ENCODE measurements around the gene JAK3.

JAK3 gene

DNA sequence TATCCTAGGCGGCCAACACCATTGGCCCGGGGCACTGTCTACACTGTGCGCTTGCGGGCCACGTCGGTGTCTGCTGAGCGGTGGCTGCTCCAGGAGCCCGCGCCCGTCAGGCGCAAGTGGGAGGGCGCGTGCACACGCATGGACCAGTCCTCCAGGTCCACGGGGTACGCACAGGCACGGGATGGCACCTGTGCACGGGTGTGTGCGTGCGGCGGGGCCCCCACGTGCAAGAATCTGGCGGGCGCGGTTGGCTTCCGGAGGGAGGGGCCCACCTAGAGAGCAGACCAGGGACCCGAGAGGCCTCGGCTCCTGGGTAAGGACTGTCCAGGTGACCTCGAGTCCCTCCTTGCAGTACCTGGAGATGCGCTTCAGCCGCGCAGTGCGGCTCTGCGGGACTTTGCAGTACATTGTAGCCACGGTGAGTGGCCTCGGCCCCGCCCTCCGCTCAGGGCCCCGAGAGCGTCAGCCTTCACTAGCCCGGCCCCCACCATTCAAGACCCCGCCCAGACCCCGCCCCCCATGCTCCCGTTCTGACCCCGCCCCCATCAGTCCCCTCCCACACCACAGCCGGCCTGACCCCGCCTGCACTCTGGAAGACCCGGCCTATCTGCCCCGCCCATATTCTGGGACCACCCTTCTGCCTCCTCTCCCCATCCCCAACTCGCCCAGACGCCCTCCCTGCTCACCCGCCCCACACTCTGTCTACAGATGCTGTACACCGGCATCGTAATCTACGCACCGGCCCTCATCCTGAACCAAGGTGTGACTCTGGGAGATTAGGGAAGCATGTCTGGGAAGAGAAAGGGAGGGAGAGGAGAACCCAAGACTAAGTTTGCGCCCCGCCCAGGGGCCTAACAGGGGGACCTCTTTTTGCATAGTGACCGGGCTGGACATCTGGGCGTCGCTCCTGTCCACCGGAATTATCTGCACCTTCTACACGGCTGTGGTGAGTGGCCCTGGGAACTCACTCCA, 26.3 kb upstream of the JAK3 start:
- Histone ChIP-seq H3K9ac (ENCODE audit: low read length) (no peak overlapping the region), H3K4me3 (ENCODE audit: low read depth, low read length) (peak overlapping the region; percentile 81), H3K36me3 (ENCODE audit: control insufficient read depth, insufficient read depth, low read length) (no peaks in the 10 kb centered on the region), H3K4me1 (ENCODE audit: control insufficient read depth, insufficient read depth, low read length) (peaks cover 7% of the 10 kb centered on the region), H3K9me3 (ENCODE audit: control insufficient read depth, insufficient read depth, low read depth, low read length) (no peaks in the 10 kb centered on the region), H3K27ac (ENCODE audit: low read depth, low read length) (no peak overlapping the region), H3K27me3 (ENCODE audit: control insufficient read depth, insufficient read depth, low read length) (peaks cover 38% of the 10 kb centered on the region)

DNA sequence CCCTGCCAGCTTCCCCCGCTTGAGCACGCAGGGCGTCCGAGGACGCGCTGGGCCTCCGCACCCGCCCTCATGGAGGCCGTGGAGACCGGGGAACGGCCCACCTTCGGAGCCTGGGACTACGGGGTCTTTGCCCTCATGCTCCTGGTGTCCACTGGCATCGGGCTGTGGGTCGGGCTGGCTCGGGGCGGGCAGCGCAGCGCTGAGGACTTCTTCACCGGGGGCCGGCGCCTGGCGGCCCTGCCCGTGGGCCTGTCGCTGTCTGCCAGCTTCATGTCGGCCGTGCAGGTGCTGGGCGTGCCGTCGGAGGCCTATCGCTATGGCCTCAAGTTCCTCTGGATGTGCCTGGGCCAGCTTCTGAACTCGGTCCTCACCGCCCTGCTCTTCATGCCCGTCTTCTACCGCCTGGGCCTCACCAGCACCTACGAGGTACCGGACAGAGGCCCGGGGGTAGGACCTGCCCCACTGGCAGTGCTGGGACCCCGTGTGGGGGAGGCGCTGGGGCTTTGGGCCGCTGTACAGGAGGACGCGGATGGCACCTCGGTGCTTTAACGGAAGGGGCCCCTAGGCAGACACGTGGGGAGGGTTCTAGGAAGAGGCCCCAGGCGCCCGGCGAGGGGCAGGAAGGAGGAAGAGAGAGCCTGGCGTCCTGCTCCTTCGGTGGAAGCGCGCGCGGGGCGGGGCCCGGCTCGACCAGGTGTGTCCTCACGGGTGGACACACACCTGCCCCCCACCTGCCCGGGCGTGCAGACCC, 24.6 kb upstream of the JAK3 start:
- H3K4me3 ChIP-seq (ENCODE audit: low read depth, low read length) = no peak overlapping the region
- H3K27me3 ChIP-seq (ENCODE audit: control insufficient read depth, insufficient read depth, low read length) = peaks cover 40% of the 10 kb centered on the region
- H3K9me3 ChIP-seq (ENCODE audit: control insufficient read depth, insufficient read depth, low read depth, low read length) = no peaks in the 10 kb centered on the region
- peaks cover 14% of the 10 kb centered on the region for H3K4me1 ChIP-seq (ENCODE audit: control insufficient read depth, insufficient read depth, low read length)
- no peak overlapping the region for H3K9ac ChIP-seq (ENCODE audit: low read length)
- H3K27ac ChIP-seq (ENCODE audit: low read depth, low read length) = no peak overlapping the region
- no peaks in the 10 kb centered on the region for H3K36me3 ChIP-seq (ENCODE audit: control insufficient read depth, insufficient read depth, low read length)

DNA sequence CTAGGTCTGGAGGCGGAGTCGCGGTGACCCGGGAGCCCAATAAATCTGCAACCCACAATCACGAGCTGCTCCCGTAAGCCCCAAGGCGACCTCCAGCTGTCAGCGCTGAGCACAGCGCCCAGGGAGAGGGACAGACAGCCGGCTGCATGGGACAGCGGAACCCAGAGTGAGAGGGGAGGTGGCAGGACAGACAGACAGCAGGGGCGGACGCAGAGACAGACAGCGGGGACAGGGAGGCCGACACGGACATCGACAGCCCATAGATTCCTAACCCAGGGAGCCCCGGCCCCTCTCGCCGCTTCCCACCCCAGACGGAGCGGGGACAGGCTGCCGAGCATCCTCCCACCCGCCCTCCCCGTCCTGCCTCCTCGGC, 24.1 kb upstream of the JAK3 start, which contains the start of gene SLC5A5:
Gene SLC5A5 (plus strand): TSS at position 68 of the 373 bp plus-strand sequence. CDS start 375 bp downstream, outside the sequence.
- Histone ChIP-seq H3K9me3 (ENCODE audit: control insufficient read depth, insufficient read depth, low read depth, low read length) (no peaks in the 10 kb centered on the region), H3K4me1 (ENCODE audit: control insufficient read depth, insufficient read depth, low read length) (peaks cover 14% of the 10 kb centered on the region), H3K36me3 (ENCODE audit: control insufficient read depth, insufficient read depth, low read length) (no peaks in the 10 kb centered on the region), H3K27me3 (ENCODE audit: control insufficient read depth, insufficient read depth, low read length) (peaks cover 40% of the 10 kb centered on the region), H3K4me3 (ENCODE audit: low read depth, low read length) (peak within 1 kb of the TSS; percentile 32; the same call in 1 of the 2 replicates), H3K27ac (ENCODE audit: low read depth, low read length) (no peak within 1 kb of the TSS), H3K9ac (ENCODE audit: low read length) (no peak within 1 kb of the TSS)

DNA sequence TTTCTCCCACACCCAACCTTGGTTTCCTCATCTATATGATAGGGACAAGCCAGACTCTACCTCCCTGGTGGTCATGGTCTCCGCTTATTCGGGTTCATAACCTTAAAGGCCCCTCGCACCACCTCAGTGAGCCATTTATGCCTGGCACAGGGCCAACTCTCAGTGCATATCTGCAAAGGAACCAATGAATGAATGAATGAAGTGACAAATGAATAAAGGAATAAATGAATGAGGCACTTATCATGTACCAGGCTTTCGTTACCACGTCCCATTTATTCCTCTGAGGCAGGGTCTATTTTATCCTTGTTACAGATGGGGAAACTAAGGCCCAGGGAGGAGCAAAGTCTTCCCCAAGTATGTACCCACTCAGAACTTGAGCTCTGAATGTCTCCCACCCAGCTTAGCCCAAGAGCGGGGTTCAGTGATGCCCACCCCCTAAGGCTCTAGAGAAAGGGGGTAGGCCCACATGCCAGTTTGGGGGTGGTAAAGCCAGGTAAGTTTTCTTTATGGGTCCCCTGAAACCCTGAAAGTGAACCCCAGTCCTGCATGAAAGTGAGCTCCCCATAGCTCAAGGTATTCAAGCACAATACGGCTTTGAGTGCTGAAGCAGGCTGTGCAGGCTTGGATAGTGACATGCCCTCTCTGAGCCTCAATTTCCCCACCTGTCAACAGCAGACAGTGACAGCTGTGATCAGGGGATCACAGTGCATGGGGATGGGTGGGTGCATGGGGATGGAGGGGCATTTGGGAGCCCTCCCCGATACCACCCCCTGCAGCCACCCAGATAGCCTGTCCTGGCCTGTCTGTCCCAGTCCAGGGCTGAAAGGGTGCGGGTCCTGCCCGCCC, 23.5 kb upstream of the JAK3 start:
- Histone ChIP-seq H3K4me3 (ENCODE audit: low read depth, low read length) (0 out of 2 replicates have a peak overlapping the region, but pooled peaks have one; percentile 32), H3K36me3 (ENCODE audit: control insufficient read depth, insufficient read depth, low read length) (no peaks in the 10 kb centered on the region), H3K27me3 (ENCODE audit: control insufficient read depth, insufficient read depth, low read length) (peaks cover 40% of the 10 kb centered on the region)

DNA sequence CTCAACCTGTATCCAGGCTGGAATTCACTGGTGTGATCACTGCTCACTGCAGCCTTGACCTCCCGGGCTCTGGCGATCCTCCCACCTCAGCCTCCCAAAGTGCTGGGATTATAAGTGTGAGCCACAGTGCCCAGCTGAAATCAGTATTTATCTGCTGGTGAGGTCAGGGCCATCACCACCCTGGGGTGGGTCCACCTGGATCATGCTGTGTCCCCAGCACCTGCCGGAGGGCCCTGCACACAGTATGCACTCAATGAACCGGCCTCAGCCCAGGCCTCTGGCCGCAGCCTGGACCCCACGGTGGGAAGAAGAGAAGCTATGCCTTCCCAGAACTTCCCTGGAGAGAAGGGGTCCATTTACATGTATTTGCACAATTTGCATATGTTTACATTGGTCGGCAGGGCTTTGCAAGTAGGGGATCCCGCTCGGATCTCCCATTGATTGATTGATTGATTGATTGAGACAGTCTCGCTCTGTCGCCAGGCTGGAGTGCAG, 21.4 kb upstream of the JAK3 start:
- peaks cover 8% of the 10 kb centered on the region for H3K36me3 ChIP-seq (ENCODE audit: control insufficient read depth, insufficient read depth, low read length)
- no peaks in the 10 kb centered on the region for H3K9me3 ChIP-seq (ENCODE audit: control insufficient read depth, insufficient read depth, low read depth, low read length)
- H3K4me3 ChIP-seq (ENCODE audit: low read depth, low read length) = no peak overlapping the region
- H3K27me3 ChIP-seq (ENCODE audit: control insufficient read depth, insufficient read depth, low read length) = peaks cover 40% of the 10 kb centered on the region
- no peak overlapping the region; the same call in 1 of the 2 replicates for H3K27ac ChIP-seq (ENCODE audit: low read depth, low read length)
- H3K9ac ChIP-seq (ENCODE audit: low read length) = peak overlapping the region; percentile 26
- peaks cover 11% of the 10 kb centered on the region for H3K4me1 ChIP-seq (ENCODE audit: control insufficient read depth, insufficient read depth, low read length)

More for the DNA sequence above, 23.5 kb upstream of the JAK3 start:
- no peak overlapping the region for H3K27ac ChIP-seq (ENCODE audit: low read depth, low read length)
- H3K4me1 ChIP-seq (ENCODE audit: control insufficient read depth, insufficient read depth, low read length) = peaks cover 14% of the 10 kb centered on the region
- no peak overlapping the region for H3K9ac ChIP-seq (ENCODE audit: low read length)
- H3K9me3 ChIP-seq (ENCODE audit: control insufficient read depth, insufficient read depth, low read depth, low read length) = no peaks in the 10 kb centered on the region

DNA sequence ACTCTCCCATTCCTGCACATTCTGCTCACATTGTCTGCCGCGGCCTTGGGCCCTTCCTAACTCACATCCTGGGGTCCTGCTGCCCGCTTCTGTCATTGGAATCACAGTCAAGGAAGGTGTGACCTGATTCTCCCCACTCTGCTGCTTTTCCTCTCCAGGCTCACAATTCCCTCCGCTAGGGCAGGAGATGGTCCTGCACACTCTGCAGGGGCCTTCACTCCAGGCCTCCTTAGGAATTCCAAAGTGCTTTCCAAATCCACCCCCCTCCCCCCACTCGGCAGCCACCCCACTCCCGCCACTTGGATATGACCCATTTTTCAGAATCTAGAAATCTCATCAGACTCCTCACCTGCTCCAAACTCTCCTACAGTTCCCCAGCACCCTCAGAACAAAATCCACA, 20.9 kb upstream of the JAK3 start:
- peaks cover 11% of the 10 kb centered on the region for H3K4me1 ChIP-seq (ENCODE audit: control insufficient read depth, insufficient read depth, low read length)
- H3K4me3 ChIP-seq (ENCODE audit: low read depth, low read length) = no peak overlapping the region
- H3K27ac ChIP-seq (ENCODE audit: low read depth, low read length) = no peak overlapping the region; the same call in 1 of the 2 replicates
- peak overlapping the region; percentile 42 for H3K9ac ChIP-seq (ENCODE audit: low read length)
- peaks cover 13% of the 10 kb centered on the region for H3K36me3 ChIP-seq (ENCODE audit: control insufficient read depth, insufficient read depth, low read length)
- H3K27me3 ChIP-seq (ENCODE audit: control insufficient read depth, insufficient read depth, low read length) = peaks cover 37% of the 10 kb centered on the region
- no peaks in the 10 kb centered on the region for H3K9me3 ChIP-seq (ENCODE audit: control insufficient read depth, insufficient read depth, low read depth, low read length)

DNA sequence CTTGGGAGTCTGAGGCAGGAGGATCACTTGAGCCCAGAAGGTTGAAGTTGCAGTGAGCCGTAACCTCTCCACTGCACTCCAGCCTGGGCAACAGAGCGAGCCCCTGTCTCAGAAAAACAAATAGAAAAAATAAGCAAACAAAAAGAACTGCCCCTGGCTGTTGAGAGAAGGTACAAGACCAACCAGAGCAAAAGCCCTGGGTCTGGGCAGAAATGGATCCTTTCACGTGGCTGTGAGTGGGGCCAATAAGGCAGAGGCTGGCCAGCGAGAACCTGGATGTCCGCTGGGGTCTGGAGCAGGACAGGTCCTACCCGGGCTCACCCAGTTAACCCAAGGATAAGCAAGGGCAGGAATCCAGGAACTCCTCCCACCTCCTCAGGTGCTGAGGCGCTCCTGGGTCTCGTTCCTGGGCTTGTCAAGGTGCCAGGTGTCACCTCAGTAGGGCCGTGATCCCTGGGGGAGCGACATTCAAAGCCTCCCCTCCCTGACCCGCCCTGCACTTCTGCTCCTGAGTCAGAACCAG, 19.2 kb upstream of the JAK3 start:
- Histone ChIP-seq H3K36me3 (ENCODE audit: control insufficient read depth, insufficient read depth, low read length) (peaks cover 30% of the 10 kb centered on the region), H3K9ac (ENCODE audit: low read length) (no peak overlapping the region), H3K27me3 (ENCODE audit: control insufficient read depth, insufficient read depth, low read length) (peaks cover 24% of the 10 kb centered on the region), H3K9me3 (ENCODE audit: control insufficient read depth, insufficient read depth, low read depth, low read length) (no peaks in the 10 kb centered on the region), H3K4me1 (ENCODE audit: control insufficient read depth, insufficient read depth, low read length) (peaks cover 11% of the 10 kb centered on the region), H3K4me3 (ENCODE audit: low read depth, low read length) (no peak overlapping the region), H3K27ac (ENCODE audit: low read depth, low read length) (no peak overlapping the region)

DNA sequence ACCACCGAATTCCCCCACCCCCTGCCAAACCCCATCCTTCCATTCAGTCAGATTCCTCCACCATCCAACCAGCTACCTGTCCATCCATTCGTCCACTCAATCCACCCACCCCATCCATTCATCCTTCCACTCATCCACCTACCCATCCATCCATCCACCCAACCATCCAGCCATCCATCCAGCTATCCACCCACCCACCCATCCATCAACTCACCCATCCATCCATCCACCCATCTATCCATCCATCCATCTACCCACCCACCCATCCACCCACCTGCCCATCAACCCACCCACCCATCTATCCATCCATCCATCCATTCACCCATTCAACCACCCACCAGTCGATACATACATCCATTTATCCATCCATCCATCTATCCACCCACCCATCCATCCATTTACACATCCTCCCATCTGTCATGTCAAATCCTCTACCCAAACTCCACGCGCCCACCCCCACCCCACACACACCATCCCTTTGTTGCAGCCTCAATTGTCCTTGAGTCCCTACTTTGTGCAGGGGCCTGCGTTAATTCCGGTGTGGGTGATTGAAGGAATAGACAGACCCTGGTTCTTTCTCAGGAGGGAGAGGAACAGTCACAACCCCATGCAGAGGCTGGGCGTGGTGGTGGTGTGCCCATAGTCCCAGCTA, 18.7 kb upstream of the JAK3 start:
- H3K27me3 ChIP-seq (ENCODE audit: control insufficient read depth, insufficient read depth, low read length) = peaks cover 19% of the 10 kb centered on the region
- H3K27ac ChIP-seq (ENCODE audit: low read depth, low read length) = no peak overlapping the region

DNA sequence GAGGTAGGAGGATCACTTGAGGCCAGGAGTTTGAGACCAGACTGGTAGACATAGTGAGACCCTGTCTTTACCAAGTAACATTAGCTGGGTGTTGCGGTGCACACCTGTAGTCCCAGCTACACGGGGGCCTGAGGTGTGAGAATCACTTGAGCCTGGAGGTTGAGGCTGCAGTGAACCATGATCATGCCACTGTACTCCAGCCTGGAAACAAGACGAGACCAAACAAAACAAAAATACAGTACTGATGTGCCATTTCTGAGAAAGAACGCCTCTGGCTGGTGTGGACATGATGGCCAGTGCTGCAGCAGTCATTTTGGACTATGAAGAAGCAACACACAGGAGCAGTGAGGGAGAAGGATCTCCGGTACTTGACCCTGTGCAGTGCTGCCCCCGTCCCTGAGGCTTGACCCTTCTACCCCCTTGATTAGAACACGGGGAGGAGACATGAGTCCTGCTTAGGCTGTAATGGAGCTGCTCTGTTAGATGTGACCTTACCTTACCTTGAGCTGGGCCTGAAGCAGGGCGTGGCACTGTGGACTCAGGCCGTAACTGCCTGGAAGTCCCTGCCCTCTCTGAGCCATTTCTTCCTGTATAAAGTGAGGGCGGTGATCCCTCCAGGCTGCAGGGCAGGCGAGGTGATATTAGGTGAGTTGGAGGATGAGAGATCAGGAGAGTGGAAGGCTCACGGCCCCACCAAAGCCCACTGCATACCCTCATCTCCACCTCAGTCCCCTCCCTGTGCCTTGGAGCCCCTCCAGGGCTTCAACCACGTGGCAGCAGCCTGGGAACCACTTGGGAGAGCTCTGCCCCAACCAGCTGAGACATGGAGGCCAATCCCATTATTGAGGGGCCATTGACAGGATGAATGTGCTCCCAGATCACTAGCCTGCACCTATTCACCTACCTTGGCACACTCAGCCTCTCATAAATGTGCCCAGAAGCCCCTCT, 17.9 kb upstream of the JAK3 start:
- no peak overlapping the region for H3K27ac ChIP-seq (ENCODE audit: low read depth, low read length)
- peaks cover 15% of the 10 kb centered on the region for H3K4me1 ChIP-seq (ENCODE audit: control insufficient read depth, insufficient read depth, low read length)
- H3K36me3 ChIP-seq (ENCODE audit: control insufficient read depth, insufficient read depth, low read length) = peaks cover 44% of the 10 kb centered on the region

More for the DNA sequence above, 18.7 kb upstream of the JAK3 start:
- Histone ChIP-seq H3K9me3 (ENCODE audit: control insufficient read depth, insufficient read depth, low read depth, low read length) (no peaks in the 10 kb centered on the region), H3K9ac (ENCODE audit: low read length) (no peak overlapping the region), H3K4me3 (ENCODE audit: low read depth, low read length) (no peak overlapping the region), H3K4me1 (ENCODE audit: control insufficient read depth, insufficient read depth, low read length) (peaks cover 11% of the 10 kb centered on the region), H3K36me3 (ENCODE audit: control insufficient read depth, insufficient read depth, low read length) (peaks cover 36% of the 10 kb centered on the region)

More for the DNA sequence above, 17.9 kb upstream of the JAK3 start:
- Histone ChIP-seq H3K4me3 (ENCODE audit: low read depth, low read length) (no peak overlapping the region), H3K9me3 (ENCODE audit: control insufficient read depth, insufficient read depth, low read depth, low read length) (no peaks in the 10 kb centered on the region), H3K9ac (ENCODE audit: low read length) (no peak overlapping the region), H3K27me3 (ENCODE audit: control insufficient read depth, insufficient read depth, low read length) (peaks cover 11% of the 10 kb centered on the region; the same call in 1 of the 2 replicates)
